Measurements from ENCODE around the gene NIF3L1.
A peak's percentile ranks its signal among the peaks of the same experiment; 100 is the strongest.
"Not testable (repeated sequence)": the region's sequence is repeated elsewhere in the genome, so short reads cannot be mapped to it uniquely, and the experiment has no call there.

NIF3L1 gene

DNA sequence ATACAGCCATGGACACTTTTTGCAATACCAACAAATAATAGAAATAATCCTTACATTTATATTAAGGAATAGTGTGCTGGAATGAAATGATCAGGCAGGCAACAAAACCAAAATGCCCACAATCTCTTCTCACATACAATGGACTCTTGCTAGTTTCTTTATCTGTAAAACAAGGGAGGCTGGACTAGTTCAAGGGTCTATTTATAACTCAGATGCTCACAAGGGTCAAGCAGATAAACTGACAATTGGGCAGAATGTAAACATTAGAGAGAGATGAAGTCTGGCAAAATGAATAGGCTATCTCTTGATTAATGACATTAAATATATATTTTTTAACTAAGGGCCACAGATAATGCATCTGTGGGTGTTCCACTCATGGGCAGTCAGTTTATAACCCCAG, 11.7 kb upstream of the NIF3L1 start:
- DNase-seq, result no peak

DNA sequence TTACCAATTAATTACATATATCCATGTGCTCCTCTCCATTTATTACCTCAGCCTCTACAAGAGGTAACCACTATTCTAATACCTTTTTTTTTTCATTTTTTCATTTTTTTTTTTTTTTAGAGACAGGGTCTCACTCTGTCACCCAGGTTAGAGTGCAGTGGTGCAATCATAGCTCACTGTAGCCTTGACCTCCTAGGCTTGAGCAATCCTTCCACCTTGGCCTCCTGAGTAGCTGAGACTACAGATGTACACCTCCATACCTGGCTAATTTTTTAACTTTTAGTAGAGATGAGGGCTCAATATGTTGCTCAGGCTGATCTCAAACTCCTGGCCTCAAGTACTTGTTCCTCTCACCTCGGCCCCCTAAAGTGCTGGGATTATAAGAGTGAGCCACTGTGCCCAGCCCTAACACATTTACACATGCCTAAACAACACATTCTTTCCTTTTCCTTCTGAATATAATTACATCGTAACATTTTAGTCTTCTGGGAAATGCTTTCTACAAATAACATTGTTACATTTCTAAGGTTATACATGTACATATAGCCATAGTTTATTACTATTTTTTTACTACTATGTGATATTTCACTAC, 10.8 kb upstream of the NIF3L1 start:
- DNase-seq, result no peak

DNA sequence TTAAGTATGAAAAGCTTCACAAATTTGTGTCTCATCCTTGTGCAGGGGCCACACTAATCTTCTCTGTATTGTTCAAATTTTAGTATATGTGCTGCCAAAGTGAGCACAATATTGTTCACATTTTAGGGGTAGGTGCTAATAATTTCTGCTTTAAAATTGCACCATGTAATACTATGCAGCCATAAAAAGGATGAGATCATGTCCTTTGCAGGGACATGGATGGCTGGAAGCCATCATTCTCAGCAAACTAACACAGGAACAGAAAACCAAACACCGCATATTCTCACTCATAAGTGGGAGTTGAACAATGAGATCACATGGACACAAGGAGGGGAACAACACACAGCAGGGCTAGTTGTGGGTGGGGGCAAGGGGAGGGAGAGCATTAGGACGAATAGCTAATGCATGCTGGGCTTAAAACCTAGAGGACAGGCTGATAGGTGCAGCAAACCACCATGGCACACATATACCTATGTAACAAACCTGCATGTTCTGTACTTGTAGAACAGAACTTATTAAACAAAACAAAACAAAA, 7.4 kb upstream of the NIF3L1 start:
- DNase-seq, result not testable (repeated sequence)

DNA sequence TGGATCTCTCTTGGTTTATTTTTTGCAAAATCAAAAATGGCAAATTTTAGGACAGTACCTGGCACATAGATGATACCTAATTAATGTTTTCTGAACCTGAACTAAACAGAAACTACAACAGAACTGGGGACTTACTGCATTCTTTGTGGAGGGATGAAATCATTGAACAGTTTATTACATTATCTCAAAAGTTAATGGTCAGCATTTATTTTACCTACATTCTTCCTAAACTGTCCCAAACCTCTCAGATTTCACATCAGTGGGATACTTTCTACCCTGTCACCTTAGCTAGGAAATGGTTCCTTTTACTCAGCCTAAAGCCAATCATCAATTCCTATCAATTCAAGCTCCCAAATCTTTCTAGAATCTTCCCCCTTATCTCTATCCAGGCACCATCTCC, 10.3 kb downstream of the NIF3L1 start:
- no peak for DNase-seq

DNA sequence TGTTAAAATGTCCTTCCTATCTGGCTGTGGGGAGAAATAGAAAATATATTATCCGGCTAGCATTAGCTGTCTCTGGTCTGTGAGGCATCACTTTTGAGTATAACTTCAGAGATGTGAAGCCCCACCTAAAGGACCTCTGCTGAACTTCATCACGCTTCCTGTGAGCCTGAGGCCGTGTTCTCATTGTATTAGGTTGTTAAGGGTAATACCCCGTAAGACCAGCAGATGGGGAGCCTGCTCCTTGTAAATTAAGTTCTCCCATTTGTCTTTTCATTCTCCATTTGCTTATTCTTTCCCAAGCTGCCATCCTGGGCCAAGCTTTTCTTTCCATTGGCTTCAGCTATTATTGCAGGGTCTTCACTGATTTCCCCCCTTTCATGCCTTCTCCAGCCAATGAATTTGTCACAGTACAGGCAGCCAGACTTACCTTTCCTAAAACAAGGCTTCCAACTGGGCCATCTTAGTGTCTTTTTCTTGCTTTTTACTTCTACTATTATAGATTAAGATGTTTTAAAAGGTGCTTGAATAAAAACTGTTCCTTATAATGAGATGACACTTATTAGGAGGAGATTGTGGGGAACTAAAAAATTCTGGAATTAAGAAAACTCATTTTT, 12.4 kb downstream of the NIF3L1 start:
- peak; percentile 88 to 90 (median 89) for DNase-seq

DNA sequence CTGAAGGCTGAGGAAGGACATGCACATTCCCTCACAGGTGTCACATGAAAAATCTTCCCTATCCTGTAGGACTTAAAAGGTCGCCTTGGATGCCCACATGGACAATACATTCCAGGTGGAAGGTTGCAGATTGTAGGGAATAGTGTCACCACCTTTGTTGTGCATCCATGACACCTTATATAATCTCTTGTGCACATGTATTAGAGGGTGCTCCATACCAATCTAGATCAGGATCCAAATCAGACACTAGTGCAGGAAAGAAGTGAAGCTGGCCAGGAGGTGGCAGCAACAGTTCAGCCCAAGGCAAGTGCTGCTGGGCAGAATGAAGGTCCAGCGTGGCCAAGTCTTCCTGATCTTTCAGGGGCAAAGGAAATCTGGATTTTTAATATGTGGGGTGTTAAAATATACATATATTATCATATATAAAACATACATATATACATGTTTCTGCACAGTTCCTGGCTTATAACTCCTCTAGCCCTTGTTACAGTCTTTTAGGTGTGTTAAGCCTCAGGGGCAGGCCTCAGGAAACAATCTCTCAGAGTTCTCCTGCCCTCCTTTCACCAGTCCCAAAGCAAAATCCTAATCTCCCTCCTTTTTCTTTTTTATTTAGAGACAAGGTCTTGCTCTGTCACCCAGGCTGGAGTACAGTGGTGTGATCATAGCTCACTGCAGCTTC, 16.6 kb downstream of the NIF3L1 start:
- DNase-seq, result peak; percentile 76 to 81 (median 77)

GRCh38 chr2:200909958-200910357, 20.8 kb downstream of the NIF3L1 start:
- DNase-seq, result no peak

DNA sequence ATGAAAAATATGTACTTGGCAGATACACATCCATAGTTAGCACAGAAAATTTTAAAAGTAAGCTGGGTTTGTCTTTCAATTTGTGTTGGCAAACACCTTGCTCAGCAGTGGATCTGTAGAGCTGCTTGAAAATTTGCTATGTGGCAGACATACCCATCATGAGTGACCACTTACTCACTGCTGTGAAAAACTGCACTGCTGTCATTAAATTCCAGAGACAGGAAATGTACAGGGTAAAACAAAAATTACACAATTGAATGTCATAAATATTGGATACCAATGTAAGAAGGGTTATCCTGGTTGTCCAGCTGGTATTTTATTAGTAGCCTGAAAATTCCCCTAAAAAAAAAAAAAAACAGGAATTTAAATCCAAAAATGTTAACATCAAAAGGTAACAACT, 24.5 kb downstream of the NIF3L1 start:
- peak in 2 of 3 donors; percentile 18 to 23 for DNase-seq

- DNase-seq, result no peak
These were observed 33.3 kb downstream of the NIF3L1 start for GRCh38 chr2:200922439-200922838.

- DNase-seq, result peak in 2 of 3 donors; percentile 10 to 31
These were observed 40.4 kb downstream of the NIF3L1 start for GRCh38 chr2:200929334-200930249.

DNA sequence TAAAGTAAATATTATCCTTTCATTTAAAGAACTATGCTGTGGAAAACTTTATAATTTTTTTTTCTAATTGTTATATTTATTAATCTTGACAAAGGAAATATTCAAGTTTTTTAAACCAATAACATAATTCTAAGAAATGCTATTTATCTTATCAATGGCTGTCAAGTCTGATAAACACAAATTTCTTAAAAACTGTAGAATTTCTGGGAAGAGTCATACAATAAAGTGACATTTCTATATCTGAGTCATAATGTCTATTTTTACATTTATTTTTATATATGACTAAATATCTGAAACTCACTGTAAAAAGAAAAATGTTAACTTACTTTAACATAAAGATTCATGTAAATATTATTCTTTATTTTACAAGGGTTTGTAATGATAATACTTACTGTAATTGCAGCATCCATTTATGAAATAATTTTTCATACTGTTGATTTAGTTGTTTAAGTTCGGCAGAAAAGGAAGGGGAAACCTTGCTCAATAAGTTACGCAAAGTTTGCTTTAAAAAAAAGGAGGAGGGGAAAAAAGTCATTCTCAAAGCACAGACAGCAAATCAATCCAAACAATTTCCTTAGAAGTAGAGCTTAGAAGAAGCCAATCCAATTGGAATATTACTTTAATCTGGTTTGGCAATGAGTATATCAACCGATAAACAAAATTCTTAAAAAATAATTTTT, 41.9 kb downstream of the NIF3L1 start:
- peak; percentile 24 to 68 (median 66) for DNase-seq

DNA sequence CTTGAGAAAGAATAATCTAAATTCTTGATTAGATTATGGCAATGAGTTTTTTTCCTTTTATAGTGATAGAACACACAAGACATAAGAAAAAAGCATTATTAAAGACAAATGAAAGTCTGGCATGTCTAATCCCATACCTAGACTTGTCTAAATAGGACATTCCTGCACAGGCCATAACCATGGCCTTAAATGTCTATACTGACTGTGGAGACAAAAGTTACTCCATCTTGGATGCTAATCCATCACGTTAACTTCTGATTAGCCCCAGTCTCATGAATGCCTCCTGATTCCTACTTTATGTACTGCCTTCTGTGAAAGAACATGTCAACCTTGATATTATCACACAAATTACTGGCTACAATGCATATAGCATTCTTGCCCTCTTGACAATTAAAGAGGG, 50.7 kb downstream of the NIF3L1 start:
- no peak for DNase-seq

- no peak for DNase-seq
These were observed 54.4 kb downstream of the NIF3L1 start for GRCh38 chr2:200943527-200944105.

- DNase-seq, result peak; percentile 49 to 64 (median 62)
These were observed 55.6 kb downstream of the NIF3L1 start for GRCh38 chr2:200944467-200945394.

DNA sequence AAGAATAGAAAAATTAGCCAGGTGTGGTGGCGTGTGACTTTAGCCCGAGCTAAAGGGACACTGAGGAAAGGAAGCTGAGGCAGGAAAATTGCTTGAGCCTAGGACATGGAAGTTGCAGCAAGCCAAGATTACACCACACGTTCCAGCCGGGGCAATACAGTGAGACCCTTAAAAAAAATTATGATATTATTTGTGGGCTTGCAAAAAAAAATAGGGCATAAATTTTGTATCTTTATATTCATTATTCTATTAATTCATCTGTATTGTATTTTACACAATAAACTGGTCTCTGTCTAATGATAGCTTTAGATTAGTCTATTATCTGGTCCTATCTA, 56.2 kb downstream of the NIF3L1 start:
- no peak for DNase-seq

- no peak for DNase-seq
These were observed 61.2 kb downstream of the NIF3L1 start for GRCh38 chr2:200950378-200950777.
